Measurements from ENCODE around the gene PCNX3.

DNA sequence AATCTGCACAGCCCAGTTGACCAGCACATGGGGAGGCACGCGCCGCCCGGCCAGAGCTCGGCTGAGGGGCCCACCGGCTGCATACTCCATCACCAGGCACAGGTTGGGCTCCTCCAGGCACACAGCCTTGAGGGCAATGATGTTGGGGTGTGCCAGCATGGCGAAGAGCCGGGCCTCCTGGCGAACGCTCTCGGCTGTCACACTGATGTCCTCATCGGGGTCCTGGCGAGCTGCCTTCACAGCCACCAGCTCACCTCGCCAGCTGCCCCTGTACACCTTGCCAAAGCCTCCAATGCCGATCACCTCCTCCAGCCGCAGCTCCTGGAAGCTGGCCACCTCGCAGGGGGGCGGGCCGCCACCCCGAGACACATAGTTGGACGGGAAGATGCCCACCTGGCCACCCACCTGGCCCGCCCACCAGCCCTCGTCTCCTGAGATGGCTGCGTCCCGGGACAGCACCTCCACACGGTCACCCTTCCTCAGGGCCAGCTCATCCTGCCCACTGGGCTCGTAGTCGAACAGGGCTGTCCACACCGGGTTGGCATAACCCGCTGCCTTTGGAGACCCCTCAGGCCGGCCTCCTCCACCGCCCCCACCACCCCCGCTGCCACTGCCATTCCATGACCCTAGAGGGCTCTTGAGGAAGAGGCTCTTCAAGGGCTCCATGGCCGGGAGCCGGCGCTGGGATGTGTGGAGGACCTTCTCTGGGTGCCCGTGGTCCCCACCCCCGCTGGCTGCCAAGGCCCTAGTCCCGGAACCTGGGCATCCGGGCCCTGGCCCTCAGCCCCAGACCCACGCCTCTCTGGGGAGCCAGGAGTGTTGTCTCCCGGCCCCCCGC, 2.3 kb upstream of the PCNX3 start:
- TF ChIP-seq POLR2A (IDR thresholded peaks at IDR 0.05; ENCODE audit: low read depth, low read length) (no peak), SPI1 (IDR thresholded peaks at IDR 0.05; ENCODE audit: low read depth, low read length) (no peak)
